ENCODE data around the gene CLDN15. TPM values are rescaled to one million over a fixed set of nuclear protein-coding genes. Genes with fewer than 3 reads are reported as not detected.

CLDN15 gene
- total and polyA plus RNA-seq, 2 donors (not counting 1 experiment from before 2014, with no cell fraction given), result 1.6 to 3.1 TPM

GRCh38 chr7:101197991-101198390, 39.6 kb downstream of the CLDN15 start:
- TF ChIP-seq, protein P1, sequence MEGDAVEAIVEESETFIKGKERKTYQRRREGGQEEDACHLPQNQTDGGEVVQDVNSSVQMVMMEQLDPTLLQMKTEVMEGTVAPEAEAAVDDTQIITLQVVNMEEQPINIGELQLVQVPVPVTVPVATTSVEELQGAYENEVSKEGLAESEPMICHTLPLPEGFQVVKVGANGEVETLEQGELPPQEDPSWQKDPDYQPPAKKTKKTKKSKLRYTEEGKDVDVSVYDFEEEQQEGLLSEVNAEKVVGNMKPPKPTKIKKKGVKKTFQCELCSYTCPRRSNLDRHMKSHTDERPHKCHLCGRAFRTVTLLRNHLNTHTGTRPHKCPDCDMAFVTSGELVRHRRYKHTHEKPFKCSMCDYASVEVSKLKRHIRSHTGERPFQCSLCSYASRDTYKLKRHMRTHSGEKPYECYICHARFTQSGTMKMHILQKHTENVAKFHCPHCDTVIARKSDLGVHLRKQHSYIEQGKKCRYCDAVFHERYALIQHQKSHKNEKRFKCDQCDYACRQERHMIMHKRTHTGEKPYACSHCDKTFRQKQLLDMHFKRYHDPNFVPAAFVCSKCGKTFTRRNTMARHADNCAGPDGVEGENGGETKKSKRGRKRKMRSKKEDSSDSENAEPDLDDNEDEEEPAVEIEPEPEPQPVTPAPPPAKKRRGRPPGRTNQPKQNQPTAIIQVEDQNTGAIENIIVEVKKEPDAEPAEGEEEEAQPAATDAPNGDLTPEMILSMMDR (conservative IDR thresholded peaks at IDR 0.05 in 1 of 2, IDR thresholded peaks at IDR 0.05 in 1 of 2; ENCODE audit: low read depth in 1 of 2, low read length in 2 of 2), result no peak
- no peak for TF ChIP-seq EZH2 (IDR thresholded peaks at IDR 0.05; ENCODE audit: low read length, missing control alignments)
- no peak overlapping the region for H3K9ac ChIP-seq (ENCODE audit: insufficient read depth, low read length)
- no peaks in the 10 kb centered on the region for H3K36me3 ChIP-seq (ENCODE audit: control insufficient read depth, insufficient read depth, low read length)
- no peak for DNase-seq (ENCODE audit: low read depth in 2 of 2)
- H3K27ac ChIP-seq (ENCODE audit: insufficient read depth, low read length), result no peak overlapping the region
- no peak overlapping the region for H3K4me2 ChIP-seq (ENCODE audit: extremely low read depth, insufficient read depth, low read length)
- peaks cover 2% of the 10 kb centered on the region for H3K4me1 ChIP-seq (ENCODE audit: control insufficient read depth, extremely low read depth, insufficient read depth, low read length)
- H3K9me3 ChIP-seq (ENCODE audit: control insufficient read depth, insufficient read depth, low read depth, low read length), result no peaks in the 10 kb centered on the region
- H3K79me2 ChIP-seq (ENCODE audit: control insufficient read depth, insufficient read depth, low read length), result no peaks in the 10 kb centered on the region
- no peak overlapping the region for H2AFZ ChIP-seq (ENCODE audit: low read length)
- no peak overlapping the region for H3K4me3 ChIP-seq (replicated peaks in 1 of 4; ENCODE audit: control extremely low read depth in 1 of 4, insufficient read depth in 1 of 4, low read depth in 3 of 4, low read length in 4 of 4)
- peaks cover 26% of the 10 kb centered on the region for H3K27me3 ChIP-seq (ENCODE audit: control insufficient read depth, insufficient read depth, low read length)
- no peaks in the 10 kb centered on the region for H4K20me1 ChIP-seq (ENCODE audit: control insufficient read depth, extremely low read depth, insufficient read depth, low read length)

DNA sequence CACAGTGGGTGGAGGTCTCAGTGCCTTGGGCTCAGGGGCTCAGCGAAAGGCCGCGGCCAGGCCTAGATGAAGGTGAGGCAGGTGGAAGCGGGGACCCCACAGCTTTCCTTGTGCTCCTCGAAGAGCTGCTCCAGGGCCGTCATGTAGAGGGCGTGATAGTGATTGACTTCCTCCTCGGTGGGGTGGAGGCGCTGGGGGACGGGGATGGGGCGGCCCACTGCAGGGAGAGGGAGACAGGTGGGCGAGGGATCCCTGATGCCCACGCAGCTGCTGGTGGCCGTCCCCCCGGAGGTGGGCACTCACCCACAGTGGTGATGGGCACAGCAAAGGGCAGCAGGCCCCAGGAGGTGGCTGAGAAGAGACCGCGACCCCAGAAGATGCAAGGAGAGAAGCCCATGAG, 41.7 kb downstream of the CLDN15 start:
- no peak overlapping the region for H3K27ac ChIP-seq (ENCODE audit: insufficient read depth, low read length)
- no peaks in the 10 kb centered on the region for H3K9me3 ChIP-seq (ENCODE audit: control insufficient read depth, insufficient read depth, low read depth, low read length)
- H2AFZ ChIP-seq (ENCODE audit: low read length), result no peak overlapping the region
- H3K36me3 ChIP-seq (ENCODE audit: control insufficient read depth, insufficient read depth, low read length), result no peaks in the 10 kb centered on the region
- H3K4me1 ChIP-seq (ENCODE audit: control insufficient read depth, extremely low read depth, insufficient read depth, low read length), result no peaks in the 10 kb centered on the region
- no peak overlapping the region for H3K4me3 ChIP-seq (replicated peaks in 1 of 4; ENCODE audit: control extremely low read depth in 1 of 4, insufficient read depth in 1 of 4, low read depth in 3 of 4, low read length in 4 of 4)
- H3K4me2 ChIP-seq (ENCODE audit: extremely low read depth, insufficient read depth, low read length), result no peak overlapping the region
- H3K9ac ChIP-seq (ENCODE audit: insufficient read depth, low read length), result no peak overlapping the region
- H3K27me3 ChIP-seq (ENCODE audit: control insufficient read depth, insufficient read depth, low read length), result peaks cover 7% of the 10 kb centered on the region
- TF ChIP-seq, protein P1 (conservative IDR thresholded peaks at IDR 0.05 in 1 of 2, IDR thresholded peaks at IDR 0.05 in 1 of 2; ENCODE audit: low read depth in 1 of 2, low read length in 2 of 2), result no peak
- DNase-seq (ENCODE audit: low read depth in 2 of 2), result no peak
- H4K20me1 ChIP-seq (ENCODE audit: control insufficient read depth, extremely low read depth, insufficient read depth, low read length), result no peaks in the 10 kb centered on the region
- no peaks in the 10 kb centered on the region for H3K79me2 ChIP-seq (ENCODE audit: control insufficient read depth, insufficient read depth, low read length)

GRCh38 chr7:101189109-101189508, 48.5 kb downstream of the CLDN15 start:
- TF ChIP-seq, protein P1 (conservative IDR thresholded peaks at IDR 0.05 in 1 of 2, IDR thresholded peaks at IDR 0.05 in 1 of 2; ENCODE audit: low read depth in 1 of 2, low read length in 2 of 2), result no peak
- TF ChIP-seq EZH2 (IDR thresholded peaks at IDR 0.05; ENCODE audit: low read length, missing control alignments), result no peak
- H3K79me2 ChIP-seq (ENCODE audit: control insufficient read depth, insufficient read depth, low read length), result no peaks in the 10 kb centered on the region
- no peak for DNase-seq (ENCODE audit: low read depth in 2 of 2)

More at GRCh38 chr7:101189109-101189508, 48.5 kb downstream of the CLDN15 start:
- H3K4me1 ChIP-seq (ENCODE audit: control insufficient read depth, extremely low read depth, insufficient read depth, low read length), result no peaks in the 10 kb centered on the region
- H3K27me3 ChIP-seq (ENCODE audit: control insufficient read depth, insufficient read depth, low read length), result no peaks in the 10 kb centered on the region
- no peak overlapping the region for H2AFZ ChIP-seq (ENCODE audit: low read length)
- H3K9ac ChIP-seq (ENCODE audit: insufficient read depth, low read length), result no peak overlapping the region
- no peaks in the 10 kb centered on the region for H3K9me3 ChIP-seq (ENCODE audit: control insufficient read depth, insufficient read depth, low read depth, low read length)
- no peak overlapping the region for H3K4me3 ChIP-seq (replicated peaks in 1 of 4; ENCODE audit: control extremely low read depth in 1 of 4, insufficient read depth in 1 of 4, low read depth in 3 of 4, low read length in 4 of 4)
- H3K4me2 ChIP-seq (ENCODE audit: extremely low read depth, insufficient read depth, low read length), result no peak overlapping the region
- no peak overlapping the region for H3K27ac ChIP-seq (ENCODE audit: insufficient read depth, low read length)
- H4K20me1 ChIP-seq (ENCODE audit: control insufficient read depth, extremely low read depth, insufficient read depth, low read length), result no peaks in the 10 kb centered on the region
- H3K36me3 ChIP-seq (ENCODE audit: control insufficient read depth, insufficient read depth, low read length), result no peaks in the 10 kb centered on the region

All from fibroblast of lung (primary cell).